ENCODE results near the gene SYNE2. TPM values are rescaled to one million over a fixed set of nuclear protein-coding genes. Genes with fewer than 3 reads are reported as not detected.
"Not testable (repeated sequence)": the region's sequence is repeated elsewhere in the genome, so short reads cannot be mapped to it uniquely, and the experiment has no call there.

The SYNE2 gene
- total RNA-seq, 4 donors from 2014 or later: 96.9 to 207 (median 182) TPM

GRCh38 chr14:64176330-64176729 lies 323.5 kb downstream of the SYNE2 start:
- Histone ChIP-seq H3K36me3 (peaks cover 7 to 88% of the 10 kb centered on the region in 2 donors), H3K27ac (no peak overlapping the region)

GRCh38 chr14:64178814-64179213 lies 326.0 kb downstream of the SYNE2 start:
- Histone ChIP-seq H3K36me3 (peaks cover 7 to 66% of the 10 kb centered on the region in 2 donors), H3K9me3 (no peaks in the 10 kb centered on the region), H3K4me1 (no peaks in the 10 kb centered on the region), H3K27ac (no peak overlapping the region), H3K27me3 (no peaks in the 10 kb centered on the region), H3K4me3 (no peak overlapping the region)
- TF ChIP-seq CTCF (IDR thresholded peaks at IDR 0.05 in 4 of 5, conservative IDR thresholded peaks at IDR 0.05 in 1 of 5) (no peak), POLR2A (IDR thresholded peaks at IDR 0.05) (no peak)
- DNase-seq: no peak
- intact Hi-C loops (cut with DNase I; ENCODE audit: low total_unique reads) (no loop called here), in situ Hi-C loops (cut with MboI; ENCODE audit: low sequenced_read_pairs in 4 of 4) (no loop called here)
- no peak for ATAC-seq

More at GRCh38 chr14:64176330-64176729, 323.5 kb downstream of the SYNE2 start:
- intact Hi-C loops (cut with DNase I; ENCODE audit: low total_unique reads): no loop called here
- no peaks in the 10 kb centered on the region for H3K4me1 ChIP-seq
- in situ Hi-C loops (cut with MboI; ENCODE audit: low sequenced_read_pairs in 4 of 4): no loop called here
- no peak overlapping the region for H3K4me3 ChIP-seq
- DNase-seq (no peak), ATAC-seq (no peak)
- no peaks in the 10 kb centered on the region for H3K27me3 ChIP-seq
- no peaks in the 10 kb centered on the region for H3K9me3 ChIP-seq
- no peak for TF ChIP-seq POLR2A (IDR thresholded peaks at IDR 0.05)
- TF ChIP-seq CTCF (IDR thresholded peaks at IDR 0.05 in 4 of 5, conservative IDR thresholded peaks at IDR 0.05 in 1 of 5): no peak

GRCh38 chr14:64182908-64183307 lies 330.1 kb downstream of the SYNE2 start:
- H3K9me3 ChIP-seq; ATAC-seq; H3K27ac ChIP-seq; in situ Hi-C loops (cut with MboI; ENCODE audit: low sequenced_read_pairs in 4 of 4); intact Hi-C loops (cut with DNase I; ENCODE audit: low total_unique reads); H3K27me3 ChIP-seq; H3K4me3 ChIP-seq; DNase-seq; H3K4me1 ChIP-seq: not testable (repeated sequence)
- H3K36me3 ChIP-seq: peaks cover 2 to 45% of the 10 kb centered on the region in 2 donors

GRCh38 chr14:64184103-64184729 lies 331.4 kb downstream of the SYNE2 start:
- in situ Hi-C loops (cut with MboI; ENCODE audit: low sequenced_read_pairs in 4 of 4) (no loop called here), intact Hi-C loops (cut with DNase I; ENCODE audit: low total_unique reads) (no loop called here)
- Histone ChIP-seq H3K36me3 (peaks cover 0 to 45% of the 10 kb centered on the region in 2 donors), H3K9me3 (no peaks in the 10 kb centered on the region), H3K4me3 (no peak overlapping the region), H3K27me3 (no peaks in the 10 kb centered on the region), H3K27ac (peak overlapping the region in 2 of 4 donors; percentile 14 to 41), H3K4me1 (peaks cover 0 to 4% of the 10 kb centered on the region in 2 donors)
- ATAC-seq (peak; percentile 56 to 65), DNase-seq (no peak)
- TF ChIP-seq POLR2A (IDR thresholded peaks at IDR 0.05) (no peak), CTCF (IDR thresholded peaks at IDR 0.05 in 4 of 5, conservative IDR thresholded peaks at IDR 0.05 in 1 of 5) (no peak)

- intact Hi-C loops (cut with DNase I; ENCODE audit: low total_unique reads): no loop called here
- peaks cover 0 to 38% of the 10 kb centered on the region in 2 donors for H3K36me3 ChIP-seq
- DNase-seq (no peak), ATAC-seq (no peak)
- peaks cover 0 to 4% of the 10 kb centered on the region in 2 donors for H3K4me1 ChIP-seq
- no peaks in the 10 kb centered on the region for H3K27me3 ChIP-seq
- H3K27ac ChIP-seq: no peak overlapping the region
- in situ Hi-C loops (cut with MboI; ENCODE audit: low sequenced_read_pairs in 4 of 4): no loop called here
- H3K9me3 ChIP-seq: no peaks in the 10 kb centered on the region
- no peak for TF ChIP-seq CTCF (IDR thresholded peaks at IDR 0.05 in 4 of 5, conservative IDR thresholded peaks at IDR 0.05 in 1 of 5)
- TF ChIP-seq POLR2A (IDR thresholded peaks at IDR 0.05): no peak
- H3K4me3 ChIP-seq: no peak overlapping the region
These were observed 332.4 kb downstream of the SYNE2 start for GRCh38 chr14:64185184-64185583.
